ENCODE measurements around the gene TM9SF3.

GRCh38 chr10:96586419-96587263 is at the start of gene TM9SF3:
- TF ChIP-seq CTCF (IDR thresholded peaks at IDR 0.05), result peak in 1 of 7 experiments; percentile 15
- no peak for TF ChIP-seq POLR2A (IDR thresholded peaks at IDR 0.05)
- no peak for TF ChIP-seq EP300 (IDR thresholded peaks at IDR 0.05)
